ENCODE measurements around the gene GTF2IRD1. TPM values are rescaled to one million over a fixed set of nuclear protein-coding genes. Genes with fewer than 3 reads are reported as not detected.

Gene GTF2IRD1
- total RNA-seq, 1 experiment from 2014 or later: 34.3 TPM

DNA sequence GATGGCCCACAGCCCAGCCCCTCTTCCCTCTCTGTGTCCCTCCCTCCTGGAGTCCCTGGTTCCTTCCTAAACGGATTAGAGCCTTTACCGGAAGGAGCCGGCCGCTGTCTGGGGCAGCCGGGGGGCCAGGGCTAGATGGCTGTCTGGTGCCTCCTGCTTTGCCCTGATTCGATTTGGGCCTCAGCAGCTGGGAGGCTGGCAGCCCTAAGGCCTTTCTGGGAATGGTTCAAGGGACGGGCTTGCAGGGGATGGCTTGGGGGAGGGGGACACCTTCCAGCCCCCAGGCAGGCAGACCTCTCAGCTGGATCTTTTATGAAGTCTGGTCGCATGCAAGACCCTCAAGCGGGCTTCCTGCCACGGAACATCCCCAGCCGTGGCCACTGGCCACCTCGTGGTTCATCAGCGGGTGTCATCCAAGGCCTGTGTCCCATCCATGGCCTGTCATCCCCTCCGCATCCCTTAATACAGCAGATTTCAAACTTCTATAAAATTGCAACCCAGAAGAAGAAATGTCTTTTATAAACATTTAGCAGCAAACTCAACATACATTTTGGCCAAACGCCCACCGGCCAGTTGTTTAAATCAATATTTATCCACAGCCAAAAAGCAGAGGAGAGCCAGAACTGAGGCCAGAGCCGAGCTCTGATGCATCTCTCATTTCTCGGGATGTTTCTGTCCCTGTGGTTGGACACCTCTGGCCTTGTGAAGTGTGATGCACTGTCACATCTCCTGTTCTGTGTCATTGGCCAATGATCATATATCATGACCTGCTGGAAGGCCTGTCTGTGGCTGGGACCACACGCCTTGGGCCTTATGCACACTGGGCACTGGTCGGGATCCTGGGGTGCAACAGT is 52.0 kb downstream of the GTF2IRD1 start:
- H3K4me3 Mint-ChIP-seq: no peak overlapping the region
- no peak overlapping the region for H4K5ac ChIP-seq (ENCODE audit: insufficient read length, low read depth, low read length)
- H3K9me3 Mint-ChIP-seq: peaks cover 0 to 2% of the 10 kb centered on the region in 2 experiments; a peak in 1 of 5 replicates
- no peak overlapping the region for H3K27ac ChIP-seq (ENCODE audit: insufficient read length, low read depth, low read length)
- H2BK120ac ChIP-seq (ENCODE audit: low read depth, low read length, poor library complexity, severe bottlenecking): no peak overlapping the region
- no peak overlapping the region for H2AK5ac ChIP-seq (ENCODE audit: insufficient read length, low read length)
- H3K4me2 ChIP-seq (ENCODE audit: insufficient read depth, insufficient read length, low read length): no peak overlapping the region
- H3K4me1 ChIP-seq (ENCODE audit: insufficient read depth, low read length): no peaks in the 10 kb centered on the region
- no peak overlapping the region for H4K91ac ChIP-seq (ENCODE audit: insufficient read length, low read depth, low read length)
- no peak overlapping the region for H2BK15ac ChIP-seq (ENCODE audit: low read depth, low read length)
- H3K27me3 Mint-ChIP-seq (ENCODE audit: low read depth): no peaks in the 10 kb centered on the region; the same call in none of the 2 replicates
- no peak overlapping the region for H4K8ac ChIP-seq (replicated peaks; ENCODE audit: insufficient read length, low read depth, low read length)
- H3K79me2 ChIP-seq (ENCODE audit: insufficient read depth, low read length): no peaks in the 10 kb centered on the region
- H3K23ac ChIP-seq (ENCODE audit: insufficient read length, low read depth, low read length): no peak overlapping the region
- TF ChIP-seq, protein P1, sequence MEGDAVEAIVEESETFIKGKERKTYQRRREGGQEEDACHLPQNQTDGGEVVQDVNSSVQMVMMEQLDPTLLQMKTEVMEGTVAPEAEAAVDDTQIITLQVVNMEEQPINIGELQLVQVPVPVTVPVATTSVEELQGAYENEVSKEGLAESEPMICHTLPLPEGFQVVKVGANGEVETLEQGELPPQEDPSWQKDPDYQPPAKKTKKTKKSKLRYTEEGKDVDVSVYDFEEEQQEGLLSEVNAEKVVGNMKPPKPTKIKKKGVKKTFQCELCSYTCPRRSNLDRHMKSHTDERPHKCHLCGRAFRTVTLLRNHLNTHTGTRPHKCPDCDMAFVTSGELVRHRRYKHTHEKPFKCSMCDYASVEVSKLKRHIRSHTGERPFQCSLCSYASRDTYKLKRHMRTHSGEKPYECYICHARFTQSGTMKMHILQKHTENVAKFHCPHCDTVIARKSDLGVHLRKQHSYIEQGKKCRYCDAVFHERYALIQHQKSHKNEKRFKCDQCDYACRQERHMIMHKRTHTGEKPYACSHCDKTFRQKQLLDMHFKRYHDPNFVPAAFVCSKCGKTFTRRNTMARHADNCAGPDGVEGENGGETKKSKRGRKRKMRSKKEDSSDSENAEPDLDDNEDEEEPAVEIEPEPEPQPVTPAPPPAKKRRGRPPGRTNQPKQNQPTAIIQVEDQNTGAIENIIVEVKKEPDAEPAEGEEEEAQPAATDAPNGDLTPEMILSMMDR (conservative IDR thresholded peaks at IDR 0.05): no peak
- no peak overlapping the region for H3K18ac ChIP-seq (ENCODE audit: insufficient read length, low read depth, low read length)
- no peaks in the 10 kb centered on the region for H3K9me3 ChIP-seq (ENCODE audit: control insufficient read depth, low read depth, low read length)
- no peak for DNase-seq
- peaks cover 3 to 28% (median 21%) of the 10 kb centered on the region in 3 experiments; a peak in 6 of 7 replicates for H3K36me3 Mint-ChIP-seq (ENCODE audit: insufficient read depth in 1 of 3, low read depth in 3 of 3)
- H2BK12ac ChIP-seq (ENCODE audit: insufficient read length, low read depth, low read length): no peak overlapping the region
- no peak overlapping the region for H3K4ac ChIP-seq (ENCODE audit: low read depth, low read length)
- peak overlapping the region in 2 of 3 experiments; percentile 22 to 75; a peak in 5 of 7 replicates for H3K27ac Mint-ChIP-seq
- H2BK20ac ChIP-seq (ENCODE audit: low read depth, low read length, poor library complexity, severe bottlenecking): no peak overlapping the region
- no peak overlapping the region; the same call in 1 of the 2 replicates for H3K14ac ChIP-seq (ENCODE audit: insufficient read depth, low read length)
- no peaks in the 10 kb centered on the region for H3K23me2 ChIP-seq (ENCODE audit: insufficient read length, low read depth, low read length, poor library complexity, severe bottlenecking)
- H4K20me1 ChIP-seq (ENCODE audit: control insufficient read depth, insufficient read depth, insufficient read length): no peaks in the 10 kb centered on the region
- no CpG with 5 or more reads among the region's 20 CpGs for WGBS (ENCODE audit: extremely low coverage, insufficient read length, low lambda C conversion rate)
- peaks cover 0 to 10% of the 10 kb centered on the region in 2 experiments; a peak in 2 of 4 replicates for H3K4me1 Mint-ChIP-seq
- H2AFZ ChIP-seq (ENCODE audit: low read length): no peak overlapping the region
- H2BK5ac ChIP-seq (ENCODE audit: insufficient read length, low read length): no peak overlapping the region
- no peak overlapping the region for H3K56ac ChIP-seq (ENCODE audit: insufficient read length, low read depth, low read length)
- no peaks in the 10 kb centered on the region for H3K27me3 ChIP-seq (ENCODE audit: insufficient read depth, low read length)
- H3T11ph ChIP-seq (ENCODE audit: low read length): no peak overlapping the region
- no peak overlapping the region for H3K9ac ChIP-seq (ENCODE audit: extremely low read depth, insufficient read length, low read length)
- no peaks in the 10 kb centered on the region for H3K79me1 ChIP-seq (ENCODE audit: insufficient read depth, low read depth, low read length, poor library complexity, severe bottlenecking)

Measured in H9 (cell line).